ENCODE results near the gene C1orf159. TPM values are rescaled to one million over a fixed set of nuclear protein-coding genes. Genes with fewer than 3 reads are reported as not detected.

Gene C1orf159
- polyA plus RNA-seq, 4 donors = 9.2 to 19.0 (median 12.6) TPM

DNA sequence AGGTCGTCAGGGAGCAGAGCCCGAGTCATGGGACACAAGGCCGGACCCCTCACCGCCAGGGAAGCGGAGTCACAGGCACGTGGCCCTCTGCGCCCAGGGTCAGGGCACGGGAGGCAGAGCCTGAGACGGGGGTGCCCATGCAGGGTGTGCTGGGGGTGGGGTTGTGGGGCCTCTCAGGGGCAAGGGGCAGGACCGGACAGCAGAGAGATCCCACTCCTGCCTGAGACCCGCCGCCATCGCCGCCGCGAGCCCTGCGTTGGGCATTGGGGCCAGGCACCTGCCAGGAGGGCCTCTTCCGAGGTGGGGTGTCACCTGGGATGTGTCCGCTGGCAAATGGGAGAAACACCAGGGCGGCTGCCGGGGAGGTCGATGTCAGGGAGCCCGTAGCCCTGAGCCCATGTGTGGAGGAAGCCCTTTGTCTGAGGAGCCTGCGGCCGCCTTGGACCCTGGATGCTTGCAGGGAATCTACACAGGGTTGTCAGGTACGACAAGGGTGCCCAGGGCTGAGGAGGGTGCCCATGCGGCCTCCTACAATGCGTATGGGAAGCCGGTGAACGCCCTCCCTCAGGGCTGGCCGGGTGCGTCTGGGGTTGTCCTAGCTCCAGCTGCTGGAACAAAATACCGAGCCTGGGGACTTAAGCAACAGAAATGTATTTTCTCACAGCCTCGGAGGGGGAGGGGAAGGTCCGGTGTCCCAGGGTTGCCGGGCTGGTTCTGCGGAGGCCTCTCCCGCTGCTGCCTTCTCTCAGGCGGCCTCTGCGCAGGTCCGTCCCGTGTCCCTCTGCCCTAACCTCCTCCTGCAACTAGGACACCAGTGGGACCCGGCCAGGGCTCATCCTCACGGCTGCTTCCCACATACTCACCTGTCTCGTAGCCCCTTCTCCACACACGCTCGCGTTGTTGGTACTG, 16.4 kb upstream of the C1orf159 start:
- FAIRE-seq (no peak), DNase-seq (peak in 1 of 2 donors; percentile 76)
- peak overlapping the region in 2 of 3 donors; percentile 84 to 93 for H3K27ac ChIP-seq (ENCODE audit: low read depth in 1 of 3, low read length in 2 of 3)
- H3K9me3 ChIP-seq (ENCODE audit: control insufficient read depth in 2 of 2, insufficient read depth in 1 of 2, low read depth in 1 of 2, low read length in 1 of 2) = no peaks in the 10 kb centered on the region
- WGBS, 3 donors = 28 to 86% (median 46%) methylated on average over 47 to 48 of the region's 48 CpGs
- H3K4me3 ChIP-seq (ENCODE audit: low read depth in 1 of 3, low read length in 3 of 3) = peak overlapping the region in 1 of 3 donors; percentile 41
- peaks cover 0 to 12% (median 0%) of the 10 kb centered on the region in 3 donors for H3K36me3 ChIP-seq (ENCODE audit: control insufficient read depth in 3 of 3, insufficient read depth in 2 of 3, low read depth in 1 of 3, low read length in 3 of 3)
- H3K4me1 ChIP-seq (ENCODE audit: control insufficient read depth in 3 of 3, insufficient read depth in 2 of 3, low read depth in 1 of 3, low read length in 2 of 3) = peaks cover 3 to 60% (median 7%) of the 10 kb centered on the region in 3 donors
- no peaks in the 10 kb centered on the region for H3K27me3 ChIP-seq (ENCODE audit: control insufficient read depth in 3 of 3, insufficient read depth in 3 of 3, low read length in 3 of 3)

DNA sequence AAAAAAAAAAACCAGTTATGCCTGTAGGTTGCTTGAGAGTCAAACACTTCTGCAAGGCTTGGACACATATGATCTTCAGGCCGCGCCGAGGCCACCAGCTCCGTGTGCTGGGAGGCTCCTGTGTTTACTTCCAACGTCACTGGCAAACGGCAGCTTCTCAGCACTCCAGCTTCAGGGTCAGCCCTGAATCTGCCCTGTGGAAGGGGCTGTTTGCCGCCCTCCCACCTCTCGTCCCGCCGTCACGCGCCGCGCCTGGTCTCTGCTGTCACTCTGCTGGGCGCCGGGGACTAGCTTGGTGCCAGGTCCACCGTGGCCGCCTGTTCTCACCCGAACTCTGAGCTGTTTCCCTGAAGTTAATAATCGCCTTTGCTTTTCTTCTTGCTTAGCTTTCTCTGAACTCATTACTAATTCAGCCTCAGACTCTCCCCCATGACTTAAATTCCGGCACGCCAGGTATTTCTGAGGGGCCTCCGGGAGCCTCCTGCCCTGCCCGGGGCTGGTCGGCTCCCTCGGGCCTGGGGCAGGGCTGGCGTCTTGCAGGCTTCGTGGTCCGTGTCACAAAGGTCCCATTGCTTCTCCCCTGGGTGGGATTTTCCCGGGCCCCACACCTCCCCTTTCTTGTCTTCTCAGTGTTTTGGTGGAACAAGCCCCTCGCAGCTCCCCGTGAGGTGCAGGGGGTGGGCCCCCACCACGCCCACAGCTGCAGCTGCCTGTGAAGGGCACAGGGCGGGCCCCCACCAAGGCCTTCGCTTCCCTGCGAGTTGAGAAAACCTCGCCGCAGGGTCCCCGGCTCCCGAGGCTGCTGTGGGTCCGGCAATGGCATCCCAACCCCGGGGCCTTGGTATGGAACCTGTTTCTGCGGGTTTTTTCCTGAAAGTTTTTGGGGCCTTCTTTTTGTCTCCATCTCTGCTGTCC, 14.6 kb upstream of the C1orf159 start:
- Histone ChIP-seq H3K9me3 (ENCODE audit: control insufficient read depth in 2 of 2, insufficient read depth in 1 of 2, low read depth in 1 of 2, low read length in 1 of 2) (no peaks in the 10 kb centered on the region), H3K27me3 (ENCODE audit: control insufficient read depth in 3 of 3, insufficient read depth in 3 of 3, low read length in 3 of 3) (no peaks in the 10 kb centered on the region), H3K27ac (ENCODE audit: low read depth in 1 of 3, low read length in 2 of 3) (peak overlapping the region; percentile 86 to 89 (median 88)), H3K36me3 (ENCODE audit: control insufficient read depth in 3 of 3, insufficient read depth in 2 of 3, low read depth in 1 of 3, low read length in 3 of 3) (peaks cover 0 to 18% (median 0%) of the 10 kb centered on the region in 3 donors), H3K4me1 (ENCODE audit: control insufficient read depth in 3 of 3, insufficient read depth in 2 of 3, low read depth in 1 of 3, low read length in 2 of 3) (peaks cover 0 to 63% (median 12%) of the 10 kb centered on the region in 3 donors), H3K4me3 (ENCODE audit: low read depth in 1 of 3, low read length in 3 of 3) (peak overlapping the region; percentile 24 to 65 (median 33))
- FAIRE-seq = no peak
- peak; percentile 74 to 81 for DNase-seq
- 21 to 61% (median 40%) methylated on average over 42 to 43 of the region's 43 CpGs for WGBS, 3 donors

DNA sequence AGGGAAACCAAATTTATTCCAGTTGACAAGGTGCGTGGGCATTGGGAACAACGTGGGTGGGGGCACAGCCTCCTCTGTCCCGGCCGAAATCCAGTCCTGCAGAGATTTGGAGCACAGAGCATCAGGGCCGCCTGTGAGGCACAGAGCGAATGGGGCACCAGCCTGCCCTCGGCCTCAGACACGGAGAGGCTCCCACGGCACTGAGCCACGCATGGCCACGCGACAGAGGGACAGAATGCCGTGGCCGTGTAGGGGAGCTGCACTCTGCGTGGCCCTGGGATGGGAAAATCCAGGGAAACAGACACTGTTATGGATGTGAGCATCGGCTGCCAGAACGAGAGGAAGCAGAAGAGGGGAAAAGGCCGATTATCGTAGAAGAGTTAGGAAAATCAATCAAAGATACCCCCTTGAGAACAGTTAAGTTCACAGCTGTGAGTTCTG, 13.5 kb upstream of the C1orf159 start:
- Histone ChIP-seq H3K4me1 (ENCODE audit: control insufficient read depth in 3 of 3, insufficient read depth in 2 of 3, low read depth in 1 of 3, low read length in 2 of 3) (peaks cover 0 to 73% (median 10%) of the 10 kb centered on the region in 3 donors), H3K4me3 (ENCODE audit: low read depth in 1 of 3, low read length in 3 of 3) (peak overlapping the region; percentile 21 to 65 (median 59)), H3K36me3 (ENCODE audit: control insufficient read depth in 3 of 3, insufficient read depth in 2 of 3, low read depth in 1 of 3, low read length in 3 of 3) (peaks cover 0 to 15% (median 0%) of the 10 kb centered on the region in 3 donors), H3K9me3 (ENCODE audit: control insufficient read depth in 2 of 2, insufficient read depth in 1 of 2, low read depth in 1 of 2, low read length in 1 of 2) (peaks cover 0 to under 1% of the 10 kb centered on the region in 2 donors), H3K27ac (ENCODE audit: low read depth in 1 of 3, low read length in 2 of 3) (peak overlapping the region; percentile 86 to 89 (median 88)), H3K27me3 (ENCODE audit: control insufficient read depth in 3 of 3, insufficient read depth in 3 of 3, low read length in 3 of 3) (no peaks in the 10 kb centered on the region)
- WGBS, 3 donors = 22 to 70% (median 48%) methylated on average over 19 of the region's 19 CpGs
- peak in 1 of 2 donors; percentile 25 for DNase-seq
- FAIRE-seq = no peak

DNA sequence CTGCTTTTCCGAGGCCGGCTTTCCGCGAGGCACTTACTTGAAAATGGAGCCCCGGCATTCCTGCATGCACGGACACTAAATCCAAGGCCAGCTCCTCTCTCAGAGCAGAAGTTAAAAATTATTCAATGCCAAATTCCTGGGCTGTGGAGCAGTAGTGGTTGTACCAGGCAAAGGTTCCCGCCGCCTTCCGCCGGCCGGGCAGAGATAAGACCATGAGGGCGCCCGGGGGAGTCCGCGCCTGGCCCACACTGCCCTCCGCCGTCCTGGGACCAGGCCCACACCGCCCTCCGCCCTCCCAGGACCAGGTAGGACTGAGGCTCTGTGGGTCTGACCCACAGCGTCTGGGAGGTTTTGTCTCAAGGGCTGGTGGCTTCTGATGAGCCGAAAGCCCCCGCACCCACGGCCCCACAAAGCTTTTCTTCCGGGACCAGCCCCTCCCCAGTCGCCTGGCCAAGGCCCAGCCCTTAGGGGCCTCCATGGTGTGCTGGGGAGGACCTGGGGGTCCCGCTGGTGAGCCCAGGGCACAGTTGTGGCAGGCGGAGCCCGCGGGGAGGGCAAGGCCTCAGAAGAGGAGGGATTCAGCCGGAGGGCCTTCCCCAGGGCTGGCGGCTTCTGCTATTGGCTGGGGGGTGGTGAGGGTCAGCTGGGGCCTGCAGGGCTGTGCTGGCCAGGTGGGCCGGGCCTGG, 12.7 kb upstream of the C1orf159 start:
- Histone ChIP-seq H3K36me3 (ENCODE audit: control insufficient read depth in 3 of 3, insufficient read depth in 2 of 3, low read depth in 1 of 3, low read length in 3 of 3) (peaks cover 0 to 13% (median 0%) of the 10 kb centered on the region in 3 donors), H3K9me3 (ENCODE audit: control insufficient read depth in 2 of 2, insufficient read depth in 1 of 2, low read depth in 1 of 2, low read length in 1 of 2) (peaks cover 1 to 4% of the 10 kb centered on the region in 2 donors), H3K27ac (ENCODE audit: low read depth in 1 of 3, low read length in 2 of 3) (peak overlapping the region; percentile 86 to 89 (median 88)), H3K4me1 (ENCODE audit: control insufficient read depth in 3 of 3, insufficient read depth in 2 of 3, low read depth in 1 of 3, low read length in 2 of 3) (peaks cover 0 to 79% (median 14%) of the 10 kb centered on the region in 3 donors), H3K27me3 (ENCODE audit: control insufficient read depth in 3 of 3, insufficient read depth in 3 of 3, low read length in 3 of 3) (no peaks in the 10 kb centered on the region), H3K4me3 (ENCODE audit: low read depth in 1 of 3, low read length in 3 of 3) (peak overlapping the region; percentile 30 to 65 (median 59))
- 10 to 62% (median 34%) methylated on average over 29 to 32 of the region's 32 CpGs for WGBS, 3 donors
- DNase-seq = peak; percentile 66 to 70
- no peak for FAIRE-seq

DNA sequence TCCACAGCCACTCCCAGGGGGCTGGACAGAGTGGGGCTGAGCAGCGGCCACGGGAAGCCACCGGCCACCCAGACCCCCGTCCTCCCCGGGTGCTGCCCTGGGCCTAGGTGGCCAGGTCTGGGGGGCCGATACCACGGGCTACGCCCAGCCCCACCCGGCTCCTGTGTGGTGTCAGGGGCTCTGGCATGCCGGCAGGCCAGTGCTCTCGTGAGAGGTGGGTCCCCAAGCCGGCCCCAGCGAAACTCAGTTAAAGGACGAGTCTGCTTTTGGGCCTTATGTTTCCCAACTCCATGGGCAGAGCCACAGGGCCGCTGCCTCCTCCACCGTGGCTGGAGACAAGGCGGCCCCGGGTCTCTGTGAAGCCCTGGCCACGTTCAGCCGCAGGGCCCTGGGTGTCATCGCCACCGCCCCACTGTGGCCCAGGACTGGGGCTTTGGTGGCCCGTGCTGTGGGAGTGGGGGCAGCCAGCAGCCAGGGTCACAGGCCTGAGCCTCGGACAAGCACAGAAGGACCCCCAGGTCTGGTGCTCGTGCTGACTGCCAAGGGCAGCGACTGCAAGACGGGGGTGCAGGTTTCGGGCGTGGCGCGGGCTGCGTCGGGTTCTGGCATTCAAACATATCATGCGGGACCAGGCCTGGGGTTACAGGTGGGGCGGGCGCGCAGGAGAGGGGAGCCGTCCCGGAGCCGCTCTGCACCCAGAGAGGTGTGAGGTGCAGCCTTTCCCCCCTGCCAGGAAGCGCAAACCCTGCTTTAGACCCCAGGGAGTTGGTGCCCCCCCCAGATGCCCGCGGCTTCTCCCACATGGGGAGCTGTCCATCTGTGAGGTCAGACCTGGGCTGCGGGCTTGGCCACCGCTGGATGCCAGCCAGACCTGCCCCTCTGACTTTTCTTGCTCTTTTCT, 11.9 kb upstream of the C1orf159 start:
- Histone ChIP-seq H3K4me3 (ENCODE audit: low read depth in 1 of 3, low read length in 3 of 3) (peak overlapping the region; percentile 28 to 65 (median 59)), H3K27me3 (ENCODE audit: control insufficient read depth in 3 of 3, insufficient read depth in 3 of 3, low read length in 3 of 3) (no peaks in the 10 kb centered on the region), H3K36me3 (ENCODE audit: control insufficient read depth in 3 of 3, insufficient read depth in 2 of 3, low read depth in 1 of 3, low read length in 3 of 3) (peaks cover 0 to 11% (median 0%) of the 10 kb centered on the region in 3 donors), H3K4me1 (ENCODE audit: control insufficient read depth in 3 of 3, insufficient read depth in 2 of 3, low read depth in 1 of 3, low read length in 2 of 3) (peaks cover 0 to 83% (median 14%) of the 10 kb centered on the region in 3 donors), H3K27ac (ENCODE audit: low read depth in 1 of 3, low read length in 2 of 3) (peak overlapping the region; percentile 86 to 89 (median 88)), H3K9me3 (ENCODE audit: control insufficient read depth in 2 of 2, insufficient read depth in 1 of 2, low read depth in 1 of 2, low read length in 1 of 2) (peaks cover 1 to 4% of the 10 kb centered on the region in 2 donors)
- DNase-seq (peak in 1 of 2 donors; percentile 37), FAIRE-seq (no peak)
- WGBS, 3 donors = 15 to 65% (median 43%) methylated on average over 42 to 45 of the region's 45 CpGs

DNA sequence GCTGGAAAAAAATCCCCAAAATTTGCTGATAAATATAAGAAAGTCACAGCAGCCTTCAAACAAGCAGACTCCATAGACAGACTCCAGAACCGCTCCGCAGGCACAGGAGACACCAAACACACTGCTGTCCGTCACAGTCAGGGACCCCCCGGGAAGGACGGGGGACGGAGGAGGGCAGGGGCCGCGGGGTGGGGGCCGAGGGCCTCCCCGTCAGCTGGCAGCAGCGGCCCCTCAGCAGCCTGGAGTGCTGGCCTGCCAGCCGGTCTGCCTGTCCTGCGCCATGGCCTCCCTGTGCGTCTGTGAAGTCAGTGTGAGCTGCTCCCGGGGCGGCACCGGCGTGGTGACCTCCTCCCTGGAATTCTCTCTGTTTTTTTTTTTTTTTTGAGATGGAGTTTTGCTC, 10.1 kb upstream of the C1orf159 start:
- Histone ChIP-seq H3K4me3 (ENCODE audit: low read depth in 1 of 3, low read length in 3 of 3) (no peak overlapping the region), H3K36me3 (ENCODE audit: control insufficient read depth in 3 of 3, insufficient read depth in 2 of 3, low read depth in 1 of 3, low read length in 3 of 3) (peaks cover 0 to 7% (median 0%) of the 10 kb centered on the region in 3 donors), H3K4me1 (ENCODE audit: control insufficient read depth in 3 of 3, insufficient read depth in 2 of 3, low read depth in 1 of 3, low read length in 2 of 3) (peaks cover 0 to 93% (median 13%) of the 10 kb centered on the region in 3 donors), H3K27me3 (ENCODE audit: control insufficient read depth in 3 of 3, insufficient read depth in 3 of 3, low read length in 3 of 3) (no peaks in the 10 kb centered on the region), H3K9me3 (ENCODE audit: control insufficient read depth in 2 of 2, insufficient read depth in 1 of 2, low read depth in 1 of 2, low read length in 1 of 2) (peaks cover 1 to 4% of the 10 kb centered on the region in 2 donors), H3K27ac (ENCODE audit: low read depth in 1 of 3, low read length in 2 of 3) (peak overlapping the region; percentile 89 to 96 (median 94))
- FAIRE-seq (no peak), DNase-seq (no peak)
- 69 to 83% (median 76%) methylated on average over 15 to 18 of the region's 18 CpGs for WGBS, 3 donors
